Measurements from ENCODE around the gene COPB1.

DNA sequence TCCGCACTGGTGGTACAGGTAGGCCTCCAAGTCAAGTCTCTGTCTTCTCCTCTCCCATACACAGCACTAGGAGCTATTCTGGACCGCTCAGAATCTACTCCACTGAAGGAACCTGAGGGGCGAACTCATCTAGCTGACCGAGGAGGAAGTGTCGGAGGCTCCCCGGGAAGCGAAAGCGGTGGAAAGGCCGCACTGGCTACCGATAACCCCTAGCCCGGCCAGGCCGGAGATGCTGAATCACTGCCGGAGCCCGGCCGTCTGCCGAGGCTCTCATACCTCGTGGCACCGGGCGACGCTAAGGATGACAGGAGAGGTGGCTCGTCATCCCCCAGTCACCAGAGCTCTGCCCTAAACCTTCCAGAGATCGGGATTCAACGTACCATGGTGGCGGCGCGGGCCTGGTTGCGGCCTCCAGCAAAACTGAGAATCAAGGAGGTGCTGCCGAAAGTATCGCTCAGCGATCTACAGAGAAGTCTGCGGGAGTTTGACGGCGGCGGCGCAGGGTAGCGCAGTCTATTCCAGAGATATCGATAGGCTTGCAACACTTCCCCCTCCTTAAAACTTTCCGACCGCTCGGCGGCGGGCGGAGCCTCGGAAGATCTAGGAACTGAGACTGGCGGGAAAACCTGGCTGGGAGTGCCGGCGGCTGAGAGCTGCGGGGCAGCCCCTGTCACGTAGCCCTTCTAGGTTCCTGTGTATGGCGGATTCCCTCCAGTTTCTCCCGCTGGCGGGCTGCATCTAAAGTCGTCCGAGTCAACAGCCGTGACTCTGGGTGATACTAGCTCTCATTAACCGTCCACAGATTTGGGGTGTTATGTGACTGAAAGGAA lies 20.5 kb upstream of the COPB1 start, which contains the start of gene PSMA1:
- TF ChIP-seq, protein P1, sequence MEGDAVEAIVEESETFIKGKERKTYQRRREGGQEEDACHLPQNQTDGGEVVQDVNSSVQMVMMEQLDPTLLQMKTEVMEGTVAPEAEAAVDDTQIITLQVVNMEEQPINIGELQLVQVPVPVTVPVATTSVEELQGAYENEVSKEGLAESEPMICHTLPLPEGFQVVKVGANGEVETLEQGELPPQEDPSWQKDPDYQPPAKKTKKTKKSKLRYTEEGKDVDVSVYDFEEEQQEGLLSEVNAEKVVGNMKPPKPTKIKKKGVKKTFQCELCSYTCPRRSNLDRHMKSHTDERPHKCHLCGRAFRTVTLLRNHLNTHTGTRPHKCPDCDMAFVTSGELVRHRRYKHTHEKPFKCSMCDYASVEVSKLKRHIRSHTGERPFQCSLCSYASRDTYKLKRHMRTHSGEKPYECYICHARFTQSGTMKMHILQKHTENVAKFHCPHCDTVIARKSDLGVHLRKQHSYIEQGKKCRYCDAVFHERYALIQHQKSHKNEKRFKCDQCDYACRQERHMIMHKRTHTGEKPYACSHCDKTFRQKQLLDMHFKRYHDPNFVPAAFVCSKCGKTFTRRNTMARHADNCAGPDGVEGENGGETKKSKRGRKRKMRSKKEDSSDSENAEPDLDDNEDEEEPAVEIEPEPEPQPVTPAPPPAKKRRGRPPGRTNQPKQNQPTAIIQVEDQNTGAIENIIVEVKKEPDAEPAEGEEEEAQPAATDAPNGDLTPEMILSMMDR (IDR thresholded peaks at IDR 0.05), result peak; percentile 32 to 49
- TF ChIP-seq POLR2A (IDR thresholded peaks at IDR 0.05) (peak in 1 of 2 donors; percentile 62), POLR2AphosphoS5 (IDR thresholded peaks at IDR 0.05) (peak in 2 of 3 donors; percentile 34 to 60), EP300 (IDR thresholded peaks at IDR 0.05) (no peak)
